Stimulated activated CD8-positive, alpha-beta memory T cell treated with anti-CD3 and anti-CD28 coated beads, Interleukin-15, amount 100 ng/mL, for 48 hours (primary cell): ENCODE data around the gene VRK1.

ENCODE experiments used
- DNase-seq, 2 donors: peaks; one replicate each; pipeline ENCODE4 v3.0.0-alpha.2; 2020; ENCODE audit warnings: low read depth in 2 of 2

Gene VRK1

DNA sequence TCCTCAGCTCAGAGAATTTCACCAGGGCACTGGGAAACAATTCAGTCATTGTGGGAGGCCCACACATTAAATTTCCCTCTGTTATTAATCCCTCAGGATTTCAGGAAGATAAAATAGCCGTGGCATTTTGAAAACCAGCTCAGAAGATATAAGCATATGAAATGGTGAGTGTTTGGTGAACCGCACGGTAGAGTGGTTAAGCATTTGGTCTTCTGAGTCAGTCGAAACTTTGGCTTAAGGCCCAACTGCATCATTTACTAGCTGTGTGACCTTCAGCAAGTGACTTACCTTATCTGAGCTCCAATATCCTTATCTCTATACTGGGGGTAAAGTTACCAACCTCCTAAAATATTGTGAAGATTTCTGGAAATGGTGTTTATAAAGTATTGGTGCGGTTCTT is 5.2 kb upstream of the VRK1 start:
- no peak for DNase-seq

- no peak for DNase-seq
Observed at GRCh38 chr14:96792591-96792990, 4.6 kb upstream of the VRK1 start.

DNA sequence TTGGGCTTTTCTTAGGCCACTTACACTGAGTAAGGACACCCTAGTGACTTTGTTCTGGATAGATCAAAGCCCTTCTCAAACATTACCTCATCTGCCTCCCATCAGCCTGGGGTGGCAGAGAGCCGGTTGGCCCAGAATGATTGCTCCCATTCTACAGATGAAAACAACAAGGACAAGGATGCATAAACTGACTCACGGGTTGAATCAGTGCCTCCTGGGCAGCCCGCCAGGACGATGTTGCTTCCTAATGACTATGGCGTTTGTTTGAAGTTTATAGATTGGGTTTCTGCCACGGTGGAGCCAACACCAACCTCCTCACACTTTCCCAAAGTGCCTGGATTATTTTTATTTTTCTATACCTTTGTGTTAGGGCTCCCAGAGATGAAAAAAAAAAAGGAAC is 3.6 kb upstream of the VRK1 start:
- no peak for DNase-seq

GRCh38 chr14:96795109-96795828 is 1.9 kb upstream of the VRK1 start:
- no peak for DNase-seq

DNA sequence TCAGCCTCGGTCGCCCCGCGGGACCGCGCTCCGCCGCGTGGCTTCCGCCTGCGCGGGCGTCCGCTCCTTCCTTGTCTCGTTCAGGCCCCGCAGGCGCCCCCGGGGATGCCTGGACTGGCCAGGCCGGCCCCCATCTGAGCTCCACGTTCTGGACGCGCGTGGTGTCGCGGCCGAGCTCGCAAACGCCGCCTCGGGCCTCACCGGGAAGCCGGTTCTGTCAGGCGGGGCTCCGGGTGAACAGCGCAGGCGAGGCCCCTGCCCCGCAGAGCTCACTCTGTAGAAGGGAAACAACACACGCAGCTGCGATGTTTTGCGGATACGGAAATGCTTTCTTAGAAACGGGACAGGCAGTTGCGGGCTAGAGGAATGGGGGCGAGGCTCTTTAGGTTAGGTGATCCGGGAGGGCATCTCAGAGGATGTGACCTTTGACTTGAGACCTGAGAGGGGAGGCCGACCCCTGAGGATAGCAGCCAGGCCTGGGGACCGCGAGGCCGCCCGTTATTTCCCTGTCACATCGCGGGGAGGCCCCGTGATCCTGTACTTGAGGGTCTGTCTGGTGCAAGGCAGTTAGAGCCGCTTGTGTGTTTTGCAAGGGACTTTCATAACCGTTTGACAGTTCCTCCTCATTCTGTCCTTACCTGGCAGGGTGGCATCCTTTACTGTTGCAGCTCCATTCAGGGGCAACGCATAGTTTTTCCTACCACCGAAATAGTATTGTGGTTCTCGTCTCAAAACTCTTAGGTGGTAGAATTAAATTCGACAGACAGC is 584 bp downstream of the VRK1 start:
- DNase-seq, result peak; percentile 8 to 9

DNA sequence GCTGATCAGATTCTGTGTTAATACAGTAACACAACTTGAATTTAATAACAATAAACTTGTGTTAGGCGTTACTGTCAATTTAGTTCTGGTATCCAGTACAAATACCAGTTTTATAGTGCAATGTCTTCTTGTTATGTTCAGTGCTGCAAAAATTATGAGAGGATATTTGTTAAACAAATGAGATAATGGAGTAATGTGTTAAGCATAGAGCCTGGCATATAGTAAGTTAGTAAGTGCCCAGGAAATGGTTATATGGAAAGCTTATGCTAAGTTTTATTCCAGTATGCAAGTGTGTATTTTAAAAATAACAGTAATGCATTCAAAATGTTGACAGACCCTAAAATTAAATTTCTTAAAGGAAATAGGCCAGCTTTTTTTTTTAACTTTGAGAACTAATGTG is 1.8 kb downstream of the VRK1 start:
- DNase-seq, result no peak

GRCh38 chr14:96799489-96800054 is 2.4 kb downstream of the VRK1 start:
- DNase-seq, result no peak

DNA sequence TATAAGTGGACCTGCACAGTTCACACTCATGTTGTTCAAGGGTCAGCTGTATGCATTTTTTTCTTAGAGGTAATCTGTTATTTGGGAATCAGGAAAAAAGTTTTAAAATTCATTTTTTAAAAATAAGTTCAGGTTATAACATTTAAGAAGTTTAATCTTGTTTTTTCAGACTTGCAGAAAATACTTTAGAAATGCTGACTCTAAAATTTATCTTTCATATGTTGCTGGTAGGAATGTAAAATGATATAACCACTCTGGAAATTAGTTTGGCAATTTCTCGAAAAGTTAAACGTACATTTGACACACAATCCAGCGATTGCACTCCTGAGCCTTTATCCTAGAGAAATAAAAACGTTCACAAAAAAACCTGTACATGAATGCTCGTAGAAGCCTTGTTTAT is 4.7 kb downstream of the VRK1 start:
- no peak for DNase-seq

- no peak for DNase-seq
Observed at GRCh38 chr14:96802963-96803362, 5.8 kb downstream of the VRK1 start.

- DNase-seq, result no peak
Observed at GRCh38 chr14:96803958-96804357, 6.8 kb downstream of the VRK1 start.

DNA sequence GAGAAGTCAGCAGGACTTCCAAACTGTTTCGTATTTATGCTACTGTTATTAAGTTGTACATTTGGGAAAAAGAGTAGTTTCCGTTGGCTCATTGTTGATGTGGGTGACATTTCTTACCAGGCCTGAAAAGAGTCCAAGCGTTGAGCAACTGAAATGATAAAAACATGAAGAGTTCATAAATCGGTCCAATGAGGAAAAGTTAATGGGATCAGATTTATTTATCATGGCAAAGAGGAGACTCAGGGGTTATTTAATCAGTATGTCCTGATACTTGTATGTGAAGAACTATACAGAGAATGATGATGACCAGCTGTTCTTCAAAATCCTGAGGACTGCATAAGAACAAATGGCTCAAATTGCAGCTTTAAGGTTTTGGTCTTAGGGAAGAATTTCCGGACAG is 7.7 kb downstream of the VRK1 start:
- DNase-seq, result no peak

GRCh38 chr14:96805956-96806355 is 8.8 kb downstream of the VRK1 start:
- no peak for DNase-seq

- DNase-seq, result no peak
Observed at GRCh38 chr14:96806836-96807235, 9.7 kb downstream of the VRK1 start.

DNA sequence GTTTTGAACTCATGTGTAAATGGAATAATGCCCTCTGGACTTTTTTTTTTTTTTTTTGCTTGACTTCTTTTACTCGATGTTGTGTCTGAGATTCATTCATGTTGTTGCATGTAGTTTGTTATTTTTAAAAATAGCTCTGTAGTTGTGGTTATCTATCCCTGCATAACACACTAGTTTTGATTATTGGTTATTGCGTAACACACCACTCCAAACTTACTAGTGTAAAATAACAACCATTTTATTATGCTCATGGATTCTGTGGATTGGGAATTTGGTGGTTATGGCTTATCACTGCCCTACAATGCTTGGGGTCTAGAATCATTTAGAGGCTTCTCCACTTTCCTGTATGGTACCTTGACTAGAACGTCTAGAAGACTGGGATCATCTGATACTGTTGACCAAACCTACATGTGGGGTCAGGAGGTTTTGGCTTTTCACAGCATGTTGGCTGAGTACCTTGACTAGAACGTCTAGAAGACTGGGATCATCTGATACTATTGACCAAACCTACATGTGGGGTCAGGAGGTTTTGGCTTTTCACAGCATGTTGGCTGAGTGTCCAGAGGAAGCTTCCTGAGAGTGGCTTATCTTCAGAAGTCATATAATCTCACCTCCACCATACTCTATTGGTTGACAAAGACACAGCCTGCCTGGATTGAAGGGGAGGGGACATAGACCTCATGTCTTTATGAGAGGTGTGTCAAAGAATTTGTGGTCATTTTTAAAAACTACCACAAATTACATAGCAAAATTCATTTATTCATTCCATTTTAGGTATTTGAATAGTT is 11.6 kb downstream of the VRK1 start:
- no peak for DNase-seq

DNA sequence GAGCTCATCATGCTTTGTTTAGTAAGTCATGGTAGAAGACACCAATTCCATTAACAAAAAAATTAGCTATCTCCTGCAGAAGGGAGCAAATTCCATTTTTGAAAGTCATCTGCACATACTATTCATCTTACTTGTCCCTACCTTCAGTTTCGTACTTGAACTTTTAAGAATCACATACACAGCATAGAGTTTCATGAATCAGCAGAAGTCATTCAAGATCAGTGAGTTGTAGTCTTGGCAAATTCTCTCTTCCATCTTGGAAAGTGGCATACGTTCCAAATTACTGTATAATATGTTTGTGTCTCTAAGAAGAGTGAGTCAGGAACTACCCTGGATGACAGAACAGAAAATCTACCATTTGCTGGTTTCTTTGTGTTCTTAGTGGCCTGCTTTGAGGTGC is 14.1 kb downstream of the VRK1 start:
- no peak for DNase-seq

GRCh38 chr14:96811985-96812667 is 14.9 kb downstream of the VRK1 start:
- DNase-seq, result no peak

- DNase-seq, result no peak
Observed at GRCh38 chr14:96816281-96816680, 19.1 kb downstream of the VRK1 start.

GRCh38 chr14:96817750-96818666 is 20.8 kb downstream of the VRK1 start:
- no peak for DNase-seq

GRCh38 chr14:96821501-96821900 is 24.3 kb downstream of the VRK1 start:
- no peak for DNase-seq

- no peak for DNase-seq
Observed at GRCh38 chr14:96823652-96824051, 26.5 kb downstream of the VRK1 start.

- no peak for DNase-seq
Observed at GRCh38 chr14:96824283-96824682, 27.1 kb downstream of the VRK1 start.
